Hematopoietic multipotent progenitor cell treated with erythropoietin and hydrocortisone succinate and interleukin-3 and kit ligand, for 4 days (in vitro differentiated cells): ENCODE data around the gene DHDH.

ENCODE experiments used
- DNase-seq: peaks from one replicate; pipeline ENCODE4 v3.0.0-alpha.2; 2015

The DHDH gene

DNA sequence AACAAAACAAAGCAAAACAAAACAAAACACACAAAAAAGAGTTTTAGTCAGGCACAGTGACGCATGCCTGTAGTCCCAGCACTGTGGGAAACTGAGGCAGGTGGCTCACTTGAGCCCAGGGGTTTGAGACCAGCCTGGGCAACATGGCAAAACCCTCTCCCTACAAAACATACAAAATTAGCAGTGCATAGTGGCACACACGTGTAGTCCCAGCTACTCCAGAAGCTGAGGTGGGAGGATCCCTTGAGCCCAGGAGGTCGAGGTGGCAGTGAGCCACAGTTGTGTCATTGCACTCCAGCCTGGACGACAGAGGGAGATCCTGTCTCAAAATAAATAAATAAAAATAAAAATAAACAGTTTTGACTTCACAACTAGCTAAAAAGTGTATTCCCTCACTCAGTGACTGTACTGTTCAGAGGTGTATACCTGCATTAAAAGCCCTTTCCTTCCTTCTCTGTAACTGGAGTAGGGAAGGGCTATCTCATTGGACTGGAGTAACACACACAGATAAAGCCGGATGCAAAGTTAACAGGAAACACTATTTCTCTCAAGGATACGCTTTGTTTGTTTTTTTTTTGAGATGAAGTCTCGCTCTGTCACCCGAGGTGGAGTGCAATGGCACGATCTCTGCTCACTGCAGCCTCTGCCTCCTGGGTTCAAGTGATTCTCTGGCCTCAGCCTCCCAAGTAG, 17.5 kb downstream of the DHDH start:
- no peak for DNase-seq

DNA sequence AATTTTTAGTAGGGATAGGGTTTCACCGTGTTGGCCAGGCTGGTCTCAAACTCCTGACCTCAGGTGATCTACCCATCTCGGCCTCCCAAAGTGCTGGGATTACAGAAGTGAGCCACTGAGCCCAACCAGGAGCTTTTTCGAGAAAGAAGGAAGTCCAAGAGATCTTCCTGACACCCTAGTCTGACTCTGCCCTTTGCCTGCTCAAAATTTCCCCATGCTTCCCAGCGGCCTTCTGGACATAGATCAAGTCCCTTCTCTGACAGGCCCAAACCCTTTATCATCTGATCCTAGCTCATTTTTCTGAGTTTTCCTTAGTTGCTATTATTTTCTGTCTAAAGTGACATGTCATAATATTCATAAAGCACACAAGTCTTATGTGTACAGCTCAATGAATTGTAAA, 19.6 kb downstream of the DHDH start:
- no peak for DNase-seq

DNA sequence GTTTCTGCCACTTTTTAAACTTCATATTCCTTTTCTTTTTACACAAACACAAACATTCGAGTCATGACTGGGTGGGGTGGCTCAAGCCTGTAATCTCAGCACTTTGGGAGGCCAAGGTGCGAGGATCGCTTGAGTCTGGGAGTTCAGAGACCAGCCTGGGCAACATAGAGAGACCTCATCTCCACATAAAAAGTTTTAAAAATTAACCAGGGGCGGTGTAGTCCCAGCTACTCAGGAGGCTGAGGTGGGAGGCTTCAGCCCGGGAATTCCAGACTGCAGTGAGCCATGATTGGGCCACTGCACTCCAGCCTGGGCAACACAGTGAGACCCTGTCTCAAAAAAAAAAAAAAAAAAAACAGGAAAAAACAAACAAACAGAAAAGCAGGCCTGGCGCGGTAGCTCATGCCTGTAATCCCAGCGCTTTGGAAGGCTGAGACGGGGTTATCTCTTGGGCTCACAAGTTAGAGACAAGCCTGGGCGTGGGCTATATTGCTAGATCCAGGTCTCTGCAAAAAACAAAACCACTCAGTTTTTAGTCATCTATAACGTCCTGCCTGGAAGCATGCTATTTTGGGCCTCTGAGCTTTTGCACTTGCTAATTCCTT, 20.6 kb downstream of the DHDH start:
- DNase-seq, result no peak

DNA sequence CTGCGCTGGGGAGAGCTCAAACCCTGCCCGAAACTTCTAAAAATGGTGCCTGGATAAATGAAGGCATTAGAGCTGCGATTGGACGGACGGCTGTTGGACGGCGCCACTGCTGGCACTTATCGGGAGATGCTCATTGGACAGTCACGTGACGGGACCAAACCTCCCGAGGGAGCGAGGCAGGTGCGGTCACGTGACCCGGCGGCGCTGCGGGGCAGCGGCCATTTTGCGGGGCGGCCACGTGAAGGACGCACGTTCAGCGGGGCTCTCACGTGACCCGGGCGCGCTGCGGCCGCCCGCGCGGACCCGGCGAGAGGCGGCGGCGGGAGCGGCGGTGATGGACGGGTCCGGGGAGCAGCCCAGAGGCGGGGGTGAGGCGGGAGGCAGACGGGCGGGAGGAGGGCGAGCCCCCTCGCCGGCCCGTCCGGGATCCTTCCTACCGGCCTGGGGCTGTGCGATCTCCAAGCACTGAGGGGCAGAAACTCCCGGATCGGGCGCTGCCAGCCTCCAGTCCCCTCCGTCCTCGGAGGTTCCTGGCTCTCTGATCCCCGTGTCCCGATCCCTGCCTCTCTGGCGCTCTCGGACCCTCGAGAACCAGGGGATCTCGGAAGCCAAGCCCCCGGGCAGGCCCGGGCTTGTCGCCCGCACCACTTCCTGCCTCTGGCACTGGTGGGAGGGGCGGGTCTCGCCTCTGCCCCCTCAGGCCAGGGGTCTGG, 21.3 kb downstream of the DHDH start, which contains the start of gene BAX:
Gene BAX (plus strand): TSS at position 281 of the 713 bp plus-strand sequence. CDS start 54 bp downstream, at position 335.
- DNase-seq, result peak; percentile 98

DNA sequence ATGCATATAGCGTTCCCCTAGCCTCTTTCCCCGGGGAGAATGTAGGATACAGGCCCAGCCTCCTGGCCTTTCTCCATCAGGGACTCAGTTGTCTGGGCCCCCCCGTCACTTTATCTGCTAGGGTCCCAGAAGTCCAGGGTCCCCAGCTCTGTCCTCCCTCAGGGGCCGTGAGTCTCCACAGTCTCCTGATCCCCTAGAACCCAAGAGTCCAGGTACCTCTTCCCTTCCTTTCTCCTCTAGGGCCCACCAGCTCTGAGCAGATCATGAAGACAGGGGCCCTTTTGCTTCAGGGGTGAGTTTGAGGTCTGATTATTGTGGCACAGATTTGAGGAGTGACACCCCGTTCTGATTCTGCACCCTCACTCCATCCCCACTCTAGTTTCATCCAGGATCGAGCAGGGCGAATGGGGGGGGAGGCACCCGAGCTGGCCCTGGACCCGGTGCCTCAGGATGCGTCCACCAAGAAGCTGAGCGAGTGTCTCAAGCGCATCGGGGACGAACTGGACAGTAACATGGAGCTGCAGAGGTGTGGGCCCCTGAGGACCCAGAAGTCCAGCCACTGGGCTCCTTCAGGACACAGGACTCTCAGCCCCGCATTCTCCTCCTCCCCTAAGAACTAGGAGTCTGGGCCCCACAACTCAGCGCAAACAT, 21.9 kb downstream of the DHDH start:
- DNase-seq, result no peak

DNA sequence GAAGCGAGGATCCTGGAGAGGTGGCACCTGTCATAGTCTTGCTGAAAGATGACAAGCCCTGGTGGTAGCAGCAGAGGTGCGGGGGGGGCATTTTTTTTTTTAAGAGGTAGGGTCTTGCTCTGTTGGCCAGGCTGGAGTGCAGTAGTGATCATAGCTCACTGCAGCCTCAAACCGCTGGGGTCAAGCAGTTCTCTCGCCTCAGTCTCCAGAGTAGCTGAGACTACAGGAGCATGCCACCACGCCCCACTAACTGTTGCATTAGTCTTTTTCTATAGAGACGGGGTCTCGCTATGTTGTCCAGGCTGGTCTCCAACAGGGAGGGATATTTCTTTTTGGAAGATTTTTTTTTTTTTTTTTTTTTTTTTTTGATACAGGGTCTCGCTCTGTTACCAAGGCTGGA, 24.5 kb downstream of the DHDH start:
- DNase-seq, result no peak

DNA sequence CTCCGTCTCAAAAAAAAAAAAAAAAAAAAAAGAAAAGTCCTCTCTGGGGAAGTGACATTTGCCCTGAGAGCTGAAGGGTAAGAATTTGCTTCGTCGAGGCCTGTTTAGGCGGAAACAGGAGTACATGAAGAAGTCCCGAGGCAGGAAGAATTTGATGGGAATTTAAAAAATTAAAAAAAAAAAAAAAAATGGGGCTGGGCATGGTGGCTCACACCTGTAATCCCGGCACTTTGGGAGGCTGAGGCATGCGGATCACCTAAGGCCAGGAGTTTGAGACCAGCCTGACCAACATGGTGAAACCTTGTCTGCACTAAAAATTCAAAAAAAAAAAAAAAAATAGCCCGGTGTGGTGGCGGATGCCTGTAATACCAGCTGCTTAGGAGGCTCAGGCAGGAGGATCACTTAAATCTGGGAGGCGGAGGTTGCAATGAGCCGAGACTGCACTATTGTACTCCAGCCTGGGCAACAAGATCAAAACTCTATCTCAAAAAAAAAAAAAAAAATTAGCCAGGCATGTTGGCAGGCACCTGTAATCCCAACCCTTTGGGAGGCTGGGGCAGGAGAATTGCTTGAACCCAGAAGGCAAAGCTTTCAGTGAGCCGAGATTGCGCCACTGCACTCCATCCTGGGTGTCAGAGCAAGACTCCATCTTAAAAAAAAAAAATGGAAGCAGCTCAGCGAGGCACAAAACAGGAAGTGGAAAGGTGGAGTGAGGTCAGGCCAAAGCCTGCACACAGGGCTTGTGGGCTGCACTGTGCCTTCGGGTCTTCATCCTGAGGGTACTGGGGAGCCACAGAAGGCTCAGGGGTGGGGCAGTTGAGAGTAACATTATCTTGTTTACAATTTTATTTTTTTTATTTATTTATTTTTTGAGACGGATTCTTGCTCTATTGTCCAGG, 26.1 kb downstream of the DHDH start:
- DNase-seq, result peak; percentile 63

DNA sequence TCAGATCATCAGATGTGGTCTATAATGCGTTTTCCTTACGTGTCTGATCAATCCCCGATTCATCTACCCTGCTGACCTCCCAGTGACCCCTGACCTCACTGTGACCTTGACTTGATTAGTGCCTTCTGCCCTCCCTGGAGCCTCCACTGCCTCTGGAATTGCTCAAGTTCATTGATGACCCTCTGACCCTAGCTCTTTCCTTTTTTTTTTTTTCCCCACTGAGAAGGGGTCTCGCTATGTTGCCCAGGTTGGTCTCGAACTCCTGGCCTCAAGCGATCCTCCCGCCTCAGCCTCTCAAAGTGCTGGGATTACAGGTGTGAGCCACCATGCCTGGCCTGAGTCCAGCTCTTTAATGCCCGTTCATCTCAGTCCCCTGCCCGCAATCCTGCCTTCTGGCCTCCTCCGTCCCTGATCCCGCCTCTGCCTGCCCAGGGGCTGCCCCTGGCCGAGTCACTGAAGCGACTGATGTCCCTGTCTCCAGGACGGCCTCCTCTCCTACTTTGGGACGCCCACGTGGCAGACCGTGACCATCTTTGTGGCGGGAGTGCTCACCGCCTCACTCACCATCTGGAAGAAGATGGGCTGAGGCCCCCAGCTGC, 27.7 kb downstream of the DHDH start:
- no peak for DNase-seq

DNA sequence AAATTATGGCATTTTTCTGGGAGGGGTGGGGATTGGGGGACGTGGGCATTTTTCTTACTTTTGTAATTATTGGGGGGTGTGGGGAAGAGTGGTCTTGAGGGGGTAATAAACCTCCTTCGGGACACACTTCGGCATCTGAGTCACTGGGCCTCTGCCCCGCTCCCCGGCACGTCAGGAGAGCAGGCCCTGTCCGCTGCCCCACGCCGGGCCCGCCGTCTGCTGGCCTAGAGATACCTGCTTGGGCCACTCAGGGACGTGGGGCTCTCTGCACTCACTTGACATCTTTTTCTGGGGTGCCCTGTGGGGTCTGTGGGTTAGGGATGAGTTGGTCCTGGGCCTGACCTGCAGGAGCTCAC, 28.2 kb downstream of the DHDH start:
- DNase-seq, result no peak

DNA sequence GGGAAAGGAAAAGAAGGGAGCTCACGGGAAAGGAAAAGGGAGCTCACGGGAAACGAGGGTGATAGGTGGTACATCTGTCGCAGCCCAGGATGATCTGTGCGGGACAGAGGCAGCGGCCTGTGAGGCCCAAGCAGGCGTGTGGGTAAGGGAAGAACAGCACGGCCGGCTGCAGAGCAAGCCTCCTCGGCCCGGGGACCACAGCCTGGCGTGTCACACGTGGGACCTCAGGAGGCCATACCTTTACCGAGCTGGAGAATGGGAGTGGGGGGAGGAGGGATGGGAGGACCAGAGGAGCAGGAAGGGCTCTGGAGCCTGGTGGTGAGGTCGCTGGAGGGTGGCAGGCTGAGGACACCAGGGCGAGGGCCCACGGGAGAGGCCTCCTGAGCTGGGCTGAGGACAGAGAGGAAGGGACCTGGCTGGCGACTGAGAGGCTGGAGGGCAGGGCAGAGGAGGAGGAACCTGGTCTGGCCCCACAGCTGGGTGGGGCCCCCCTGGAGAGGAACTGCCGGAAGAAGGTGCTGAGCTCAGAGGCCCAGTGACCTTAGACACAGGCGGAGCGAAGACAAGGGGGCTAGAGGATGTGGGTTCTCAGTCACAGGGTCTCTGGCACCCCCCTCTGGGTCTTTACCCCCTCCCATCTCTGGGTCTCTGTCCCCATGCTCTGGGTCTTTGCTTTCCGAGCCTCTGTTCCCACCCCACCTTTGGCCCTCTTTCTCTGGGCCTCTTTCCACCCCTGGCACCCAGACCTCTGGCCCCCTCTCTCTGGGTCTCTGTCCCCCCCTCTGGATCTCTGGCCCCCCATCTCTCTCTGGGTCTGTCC, 28.7 kb downstream of the DHDH start:
- peak; percentile 95 for DNase-seq

DNA sequence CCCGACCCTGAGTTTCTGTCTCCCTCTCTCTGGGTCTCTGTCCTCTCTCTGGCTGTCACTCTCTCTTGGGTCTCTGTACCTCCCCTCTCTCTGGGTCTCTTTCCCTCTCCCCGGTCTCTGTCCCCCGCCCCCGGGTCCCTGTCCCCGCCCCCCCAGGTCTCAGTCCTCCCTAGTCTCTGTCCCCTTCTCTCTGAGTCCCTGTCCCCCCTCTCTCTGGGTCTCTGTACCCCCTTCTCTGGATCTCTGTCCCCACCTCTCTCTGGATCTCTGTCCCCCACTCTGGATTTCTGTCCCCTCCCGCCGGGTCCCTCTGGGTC, 29.3 kb downstream of the DHDH start:
- peak; percentile 41 for DNase-seq

DNA sequence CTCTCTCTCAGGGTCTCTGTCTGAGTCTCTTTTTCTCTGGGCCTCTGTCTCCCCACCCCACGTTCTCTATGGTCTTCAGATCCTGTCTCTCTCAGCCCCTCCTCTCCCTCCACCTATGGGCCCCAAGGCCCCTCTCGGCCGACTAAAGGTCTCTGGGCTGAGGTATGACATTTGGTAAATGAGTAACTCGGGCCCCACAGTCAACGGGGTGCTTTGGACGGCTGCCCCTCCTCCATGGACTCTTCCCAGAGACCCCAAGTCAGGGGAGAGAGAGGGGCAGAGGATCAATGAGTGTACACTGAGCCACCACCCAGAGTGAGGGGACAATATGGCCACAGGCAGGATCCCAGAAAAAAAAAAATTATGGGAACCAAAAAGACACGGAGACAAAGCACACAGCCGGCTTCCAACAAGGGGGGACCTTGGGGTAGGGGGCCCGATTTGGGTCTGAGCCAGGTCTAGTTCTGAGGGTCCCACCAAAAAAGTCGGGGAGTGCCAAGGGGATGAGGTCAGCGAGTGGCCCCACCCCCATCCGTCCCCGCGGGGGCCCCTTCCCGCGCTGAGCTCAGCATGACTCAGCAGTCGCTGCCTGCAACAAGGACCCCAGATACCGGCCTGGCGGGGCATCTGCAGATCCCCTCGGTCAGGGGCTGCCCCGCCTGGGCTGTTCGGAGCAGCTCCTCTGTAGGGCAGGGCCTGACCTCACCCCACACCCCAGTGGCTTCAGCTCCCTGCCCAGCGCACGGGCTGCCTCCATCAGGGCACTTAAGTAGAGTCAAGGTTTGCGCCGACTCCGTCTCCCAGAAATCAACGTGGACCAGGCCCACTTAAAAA, 30.1 kb downstream of the DHDH start:
- DNase-seq, result peak; percentile 94

DNA sequence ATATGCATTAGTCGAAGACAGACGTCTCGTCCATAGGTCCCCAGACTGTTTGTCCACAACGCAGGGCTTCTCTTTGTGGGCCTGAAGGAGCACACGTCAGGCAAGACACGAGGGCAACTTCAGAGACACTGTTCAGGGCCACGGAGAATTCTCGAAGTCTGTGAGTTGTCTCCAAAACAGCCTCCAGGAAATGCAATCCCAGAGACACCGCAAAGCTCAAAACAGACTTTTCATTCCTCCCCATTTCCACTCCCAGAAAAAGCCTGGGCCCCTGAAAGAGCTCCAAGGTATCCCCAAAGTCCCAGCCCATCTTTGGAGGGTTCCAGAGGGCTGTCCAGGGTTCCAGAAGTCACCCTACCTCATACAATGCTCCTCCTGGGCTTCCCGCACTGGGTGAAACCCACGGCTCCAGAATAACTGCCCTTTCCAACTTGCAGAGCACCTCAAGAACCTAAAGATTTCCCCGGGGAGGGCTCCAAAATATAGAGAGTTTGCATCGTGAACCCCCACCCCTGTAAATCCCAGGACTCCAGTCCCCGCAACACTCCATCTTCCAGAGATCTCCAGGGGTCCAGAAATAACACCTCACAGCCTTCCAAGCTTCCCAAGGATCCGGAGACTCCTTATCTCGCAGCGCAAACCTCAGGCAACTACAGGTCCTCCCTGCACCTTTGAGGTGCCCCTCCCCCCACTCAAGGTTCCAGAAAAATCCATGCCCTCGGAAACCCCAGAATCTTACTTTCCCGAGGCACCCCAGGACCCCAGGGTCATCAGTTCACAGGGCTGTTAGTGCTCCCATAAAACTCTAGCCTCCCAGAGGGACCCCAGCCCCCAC, 30.9 kb downstream of the DHDH start:
- no peak for DNase-seq

DNA sequence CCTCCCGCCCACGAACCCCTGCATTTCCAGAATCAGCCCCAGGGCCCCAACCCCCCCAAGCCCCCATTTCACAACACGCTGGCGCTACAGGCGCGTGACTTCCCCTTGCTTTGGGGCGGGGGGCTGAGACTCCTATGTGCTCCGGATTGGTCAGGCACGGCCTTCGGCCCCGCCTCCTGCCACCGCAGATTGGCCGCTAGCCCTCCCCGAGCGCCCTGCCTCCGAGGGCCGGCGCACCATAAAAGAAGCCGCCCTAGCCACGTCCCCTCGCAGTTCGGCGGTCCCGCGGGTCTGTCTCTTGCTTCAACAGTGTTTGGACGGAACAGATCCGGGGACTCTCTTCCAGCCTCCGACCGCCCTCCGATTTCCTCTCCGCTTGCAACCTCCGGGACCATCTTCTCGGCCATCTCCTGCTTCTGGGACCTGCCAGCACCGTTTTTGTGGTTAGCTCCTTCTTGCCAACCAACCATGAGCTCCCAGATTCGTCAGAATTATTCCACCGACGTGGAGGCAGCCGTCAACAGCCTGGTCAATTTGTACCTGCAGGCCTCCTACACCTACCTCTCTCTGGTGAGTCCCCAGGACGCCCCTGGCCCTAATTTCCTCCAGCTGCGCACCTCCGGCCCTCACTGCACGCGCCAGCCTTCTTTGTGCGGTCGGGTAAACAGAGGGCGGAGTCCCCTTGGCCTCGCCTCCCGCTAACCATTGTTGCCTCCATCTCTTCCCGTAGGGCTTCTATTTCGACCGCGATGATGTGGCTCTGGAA, 31.7 kb downstream of the DHDH start, which contains the start of gene FTL:
Gene FTL (plus strand): TSS at position 270 of the 766 bp plus-strand sequence. CDS start 199 bp downstream, at position 469.
- peak; percentile 99 for DNase-seq

DNA sequence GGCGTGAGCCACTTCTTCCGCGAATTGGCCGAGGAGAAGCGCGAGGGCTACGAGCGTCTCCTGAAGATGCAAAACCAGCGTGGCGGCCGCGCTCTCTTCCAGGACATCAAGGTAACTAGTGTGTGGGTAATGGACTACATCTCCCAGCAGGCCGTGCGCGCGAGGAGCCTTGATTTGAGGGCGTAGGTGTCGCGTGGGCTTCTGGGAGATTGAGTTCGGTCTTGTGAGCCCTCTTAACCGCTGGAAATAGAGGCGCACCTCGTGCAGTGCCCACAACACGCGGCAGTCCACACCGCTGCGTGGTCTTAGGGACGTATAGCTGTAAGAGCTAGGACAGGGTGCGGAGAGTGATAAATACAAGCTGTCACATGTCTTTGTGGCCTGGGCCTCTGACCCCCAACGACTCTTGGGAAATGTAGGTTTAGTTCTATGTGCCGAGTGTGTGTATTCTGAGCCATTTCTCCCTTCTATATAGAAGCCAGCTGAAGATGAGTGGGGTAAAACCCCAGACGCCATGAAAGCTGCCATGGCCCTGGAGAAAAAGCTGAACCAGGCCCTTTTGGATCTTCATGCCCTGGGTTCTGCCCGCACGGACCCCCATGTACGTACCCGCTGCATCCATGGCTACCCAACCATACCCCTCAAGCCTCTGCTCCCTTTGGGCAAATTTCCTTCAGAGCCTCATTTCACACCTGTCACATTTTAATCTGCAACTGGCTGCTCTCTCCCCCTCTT, 32.5 kb downstream of the DHDH start:
- DNase-seq, result peak; percentile 94

DNA sequence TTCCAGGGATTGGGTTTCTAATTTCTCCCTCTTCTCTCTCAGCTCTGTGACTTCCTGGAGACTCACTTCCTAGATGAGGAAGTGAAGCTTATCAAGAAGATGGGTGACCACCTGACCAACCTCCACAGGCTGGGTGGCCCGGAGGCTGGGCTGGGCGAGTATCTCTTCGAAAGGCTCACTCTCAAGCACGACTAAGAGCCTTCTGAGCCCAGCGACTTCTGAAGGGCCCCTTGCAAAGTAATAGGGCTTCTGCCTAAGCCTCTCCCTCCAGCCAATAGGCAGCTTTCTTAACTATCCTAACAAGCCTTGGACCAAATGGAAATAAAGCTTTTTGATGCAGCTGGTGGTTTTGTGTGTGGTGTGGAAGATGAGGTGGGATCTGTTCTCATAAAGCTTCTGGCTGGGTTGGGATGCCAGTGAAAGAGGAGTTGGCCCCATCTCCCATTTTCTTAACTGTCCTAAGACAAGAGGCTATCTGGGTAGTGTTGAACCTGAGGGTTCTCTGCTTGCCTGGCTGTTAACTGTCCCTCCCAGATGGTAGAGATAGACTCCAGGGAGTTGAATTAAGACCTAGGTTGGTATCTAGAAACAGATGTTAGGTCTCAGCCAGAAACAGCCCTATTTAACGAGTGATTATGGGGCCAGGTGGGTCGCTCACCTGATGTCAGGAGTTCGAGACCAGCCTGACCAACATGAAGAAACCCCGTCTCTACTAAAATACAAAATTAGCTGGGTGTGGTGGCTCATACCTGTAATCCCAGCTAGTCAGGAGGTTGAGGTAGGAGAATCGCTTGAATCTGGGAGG, 33.2 kb downstream of the DHDH start:
- DNase-seq, result peak; percentile 66
